GM12878 (cell line): ENCODE results near the gene AHNAK2. TPM values are rescaled to one million over a fixed set of nuclear protein-coding genes. Genes with fewer than 3 reads are reported as not detected.

Experiments
- ATAC-seq: fragments of 200-7000 bp; cut with Tn5 transposase; 3 replicates; pipeline ENCODE4 v1.9.1; 2020; ENCODE audit warnings: mild to moderate bottlenecking, moderate library complexity
- BruUV-seq: library from RNA; stranded (reverse); fragments of 400-500 nt; replicated peaks from 2 replicates; lab custom pipeline; 2021; lab: Mats Ljungman, UMichigan
- CTCF ChIA-PET: fragments of 300-600 bp; sonication (Branson Sonifier 250); formaldehyde crosslinking; extraction: SDS; loops from one replicate; lab custom pipeline; 2021; ENCODE audit warnings: inconsistent platforms; lab: Yijun Ruan, JAX
- POLR2A ChIA-PET: fragments of 350-600 bp; formaldehyde crosslinking; extraction: SDS; loops from one replicate; lab custom pipeline; 2021; ENCODE audit warnings: inconsistent platforms; lab: Charles Lee
- RAD21 ChIA-PET: fragments of 300-600 bp; sonication (Branson Sonifier 250); formaldehyde crosslinking; loops from one replicate; lab custom pipeline; 2023; ENCODE audit warnings: antibody characterized with exemption; ENCODE audit not compliant: unreplicated experiment; lab: Charles Lee
- SMC1A ChIA-PET: fragments of 300-600 bp; sonication (Branson Sonifier 250); formaldehyde crosslinking; loops from one replicate; lab custom pipeline; 2023; ENCODE audit not compliant: unreplicated experiment, uncharacterized antibody; lab: Charles Lee
- DNase-seq: peaks from one replicate; pipeline ENCODE4 v3.0.0-alpha.2; 2011; ENCODE audit warnings: low read depth, low spot score
- FAIRE-seq: peaks from 3 replicates; lab custom pipeline; 2011; peaks lifted over from hg19 to GRCh38; lab: Jason Lieb, UNC
- H2AFZ ChIP-seq: 2 replicates; pipeline ENCODE4 v1.6.0; 2011; ENCODE audit warnings: low read depth, low read length, control low read depth; ENCODE audit not compliant: control insufficient read depth
- H3K27ac ChIP-seq: 2 replicates; pipeline ENCODE4 v1.5.1; 2011; ENCODE audit warnings: control low read depth; ENCODE audit not compliant: control insufficient read depth, insufficient read depth
- H3K27me3 ChIP-seq, 2 experiments: replicated peaks in 1 of 2; 2 replicates each; pipeline versions ENCODE4 v1.6.0 to v1.6.1; 2011; ENCODE audit warnings: low read length in 1 of 2; ENCODE audit not compliant: control insufficient read depth in 2 of 2, insufficient read depth in 2 of 2
- H3K36me3 ChIP-seq, 2 experiments: 2 replicates each; pipeline ENCODE4 v1.5.1; 2011; ENCODE audit warnings: low read length in 1 of 2; ENCODE audit not compliant: control insufficient read depth in 2 of 2, insufficient read depth in 2 of 2
- H3K4me1 ChIP-seq: 2 replicates; pipeline ENCODE4 v1.6.1; 2011; ENCODE audit warnings: mild to moderate bottlenecking, low read length, moderate library complexity, mixed read lengths; ENCODE audit not compliant: control insufficient read depth, insufficient read depth
- H3K4me2 ChIP-seq: 2 replicates; pipeline ENCODE4 v1.6.0; 2011; ENCODE audit warnings: control low read depth; ENCODE audit not compliant: control insufficient read depth, insufficient read depth
- H3K4me3 ChIP-seq: fragments of 200-600 bp; sonication (generic); 2 replicates; pipeline ENCODE4 v1.5.1; 2016
- H3K79me2 ChIP-seq: 2 replicates; pipeline ENCODE4 v1.6.0; 2011; ENCODE audit warnings: low read length; ENCODE audit not compliant: control insufficient read depth, insufficient read depth
- H3K9ac ChIP-seq: 2 replicates; pipeline ENCODE4 v1.8.0; 2011; ENCODE audit warnings: low read length, control low read depth, mixed read lengths; ENCODE audit not compliant: control insufficient read depth, insufficient read depth
- H3K9me3 ChIP-seq: replicated peaks from 3 replicates; pipeline ENCODE4 v1.5.1; 2011; ENCODE audit warnings: mild to moderate bottlenecking, low read length; ENCODE audit not compliant: control insufficient read depth, insufficient read depth
- H4K20me1 ChIP-seq: 2 replicates; pipeline ENCODE4 v1.6.0; 2011; ENCODE audit not compliant: control insufficient read depth, insufficient read depth
- ATF7 ChIP-seq: fragments of 450-650 bp; IDR thresholded peaks from 2 replicates; pipeline ENCODE4 v1.6.1; 2016; ENCODE audit warnings: low read depth, mild to moderate bottlenecking
- BMI1 ChIP-seq: fragments of 450-650 bp; IDR thresholded peaks from 2 replicates; pipeline ENCODE4 v1.6.1; 2016; ENCODE audit warnings: mild to moderate bottlenecking, moderate library complexity, borderline replicate concordance
- CEBPB ChIP-seq, 2 experiments: fragments of 150-350 bp in 1 of 2; IDR thresholded peaks; 2 replicates each; pipeline ENCODE4 v1.6.1; 2012 to 2014; ENCODE audit warnings: low read depth in 2 of 2, low read length in 2 of 2, borderline replicate concordance in 1 of 2, inconsistent platforms in 1 of 2
- CHD4 ChIP-seq: fragments of 200-600 bp; sonication (generic); IDR thresholded peaks from 2 replicates; pipeline ENCODE4 v1.6.1; 2016; ENCODE audit warnings: mild to moderate bottlenecking
- GABPA ChIP-seq: IDR thresholded peaks from 2 replicates; pipeline ENCODE4 v1.6.1; 2014; ENCODE audit warnings: antibody characterized with exemption, low read depth, mild to moderate bottlenecking, inconsistent platforms
- PAX5 ChIP-seq: IDR thresholded peaks from 2 replicates; pipeline ENCODE4 v1.6.1; 2011; ENCODE audit warnings: low read depth, low read length, borderline replicate concordance
- REST ChIP-seq: IDR thresholded peaks from 2 replicates; pipeline ENCODE4 v1.6.1; 2012; ENCODE audit warnings: mild to moderate bottlenecking, low read depth, low read length
- RUNX3 ChIP-seq: IDR thresholded peaks from 2 replicates; pipeline ENCODE4 v1.6.1; 2012; ENCODE audit warnings: low read length, inconsistent platforms
- TCF7 ChIP-seq: IDR thresholded peaks from 2 replicates; pipeline ENCODE4 v1.6.1; 2014; ENCODE audit warnings: antibody characterized with exemption, borderline replicate concordance
- WGBS: methylation state at CpG from one replicate; pipeline ENCODE4 v1.1.6; 2016; ENCODE audit warnings: low lambda C conversion rate; ENCODE audit not compliant: insufficient replicate concordance, insufficient coverage; ENCODE audit errors: missing lambda C conversion rate; 5-methylcytosine and 5-hydroxymethylcytosine counted together
- in situ Hi-C: fragments of 300-500 bp; cut with MboI; formaldehyde crosslinking; loops from 9 replicates; pipeline ENCODE4 v1.14.3; 2018; ENCODE audit warnings: mixed read lengths
- intact Hi-C: fragments of 100-400 bp; cut with micrococcal nuclease; formaldehyde crosslinking; loops from one replicate; pipeline ENCODE4 v1.14.2; 2022; ENCODE audit not compliant: unreplicated experiment
- polyA plus RNA-seq, 11 experiments: library from polyadenylated mRNA; depleted of rRNA in 4 of 11; unstranded in 6 of 11; stranded (reverse) in 5 of 11; fragments of >200 nt; fragmentation: Nextera tagmentation in 4 of 11; fragmentation: Illumina TruSeq in 1 of 11; extraction: Ambion mirVana in 4 of 11; extraction: Trizol in 1 of 11; gene quantifications; 1 replicate in 1 of 11; 2 replicates in 10 of 11; pipeline versions ENCODE4 v1.2.1 to v1.2.3, GENCODE V29; 2011 to 2016; ENCODE audit warnings: inconsistent platforms in 2 of 11, missing spikeins in 2 of 11, low read depth in 1 of 11
- total RNA-seq, 4 experiments: library from RNA; depleted of rRNA in 3 of 4; stranded (reverse); fragments of >200 nt in 3 of 4; fragmentation: Illumina TruSeq in 1 of 4; extraction: Trizol in 1 of 4; gene quantifications; 2 replicates each; pipeline versions ENCODE4 v1.2.1 to v1.2.3, GENCODE V29; 2013 to 2021
- TF ChIP-seq, protein P1 (sequence below): fragments of 450-650 bp; IDR thresholded peaks from 2 replicates; pipeline ENCODE4 v1.6.1; 2017; ENCODE audit warnings: low read depth, mild to moderate bottlenecking, moderate library complexity

AHNAK2 gene
- total and polyA plus RNA-seq, 10 of the 15 experiments (the other 5 are each of a cell fraction or from before 2014, with no cell fraction given), result 0.03 to 0.10 TPM; not detected in 8

- in situ Hi-C loops, result no loop called here
- Histone ChIP-seq H3K9ac (no peak overlapping the region), H2AFZ (no peak overlapping the region), H3K9me3 (no peaks in the 10 kb centered on the region), H4K20me1 (no peaks in the 10 kb centered on the region), H3K4me3 (no peak overlapping the region)
- no peak for ATAC-seq
- CTCF ChIA-PET, result no interaction called here
- no peak for FAIRE-seq
- TF ChIP-seq RUNX3, result no peak
- TF ChIP-seq BMI1, result no peak
- TF ChIP-seq, protein P1, sequence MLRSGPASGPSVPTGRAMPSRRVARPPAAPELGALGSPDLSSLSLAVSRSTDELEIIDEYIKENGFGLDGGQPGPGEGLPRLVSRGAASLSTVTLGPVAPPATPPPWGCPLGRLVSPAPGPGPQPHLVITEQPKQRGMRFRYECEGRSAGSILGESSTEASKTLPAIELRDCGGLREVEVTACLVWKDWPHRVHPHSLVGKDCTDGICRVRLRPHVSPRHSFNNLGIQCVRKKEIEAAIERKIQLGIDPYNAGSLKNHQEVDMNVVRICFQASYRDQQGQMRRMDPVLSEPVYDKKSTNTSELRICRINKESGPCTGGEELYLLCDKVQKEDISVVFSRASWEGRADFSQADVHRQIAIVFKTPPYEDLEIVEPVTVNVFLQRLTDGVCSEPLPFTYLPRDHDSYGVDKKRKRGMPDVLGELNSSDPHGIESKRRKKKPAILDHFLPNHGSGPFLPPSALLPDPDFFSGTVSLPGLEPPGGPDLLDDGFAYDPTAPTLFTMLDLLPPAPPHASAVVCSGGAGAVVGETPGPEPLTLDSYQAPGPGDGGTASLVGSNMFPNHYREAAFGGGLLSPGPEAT, result no peak
- TF ChIP-seq CHD4, result no peak
- TF ChIP-seq GABPA, result no peak
- no peak for TF ChIP-seq TCF7
- TF ChIP-seq CEBPB (IDR thresholded peaks at IDR 0.05; ENCODE audit: borderline replicate concordance in 1 of 2, low read depth in 2 of 2, low read length in 2 of 2), result no peak
- no peak for TF ChIP-seq PAX5
- TF ChIP-seq ATF7, result no peak
- TF ChIP-seq REST, result no peak
- TF ChIP-seq, all 136 proteins: peak for 0
- ChIA-PET POLR2A (no interaction called here), SMC1A (no interaction called here), RAD21 (no interaction called here)
- no peak overlapping the region for H3K4me2 ChIP-seq
- DNase-seq, result no peak
- H3K4me1 ChIP-seq, result no peaks in the 10 kb centered on the region
- no peaks in the 10 kb centered on the region for H3K79me2 ChIP-seq
- BruUV-seq, result no TSS peak
- H3K27me3 ChIP-seq, result no peaks in the 10 kb centered on the region
- intact Hi-C loops, result no loop called here
- H3K36me3 ChIP-seq, result no peaks in the 10 kb centered on the region
- H3K27ac ChIP-seq, result no peak overlapping the region
- 58% methylated on average over 26 of the region's 26 CpGs for WGBS
Measured at GRCh38 chr14:104888489-104889374, 89.4 kb downstream of the AHNAK2 start.
